Stimulated activated CD8-positive, alpha-beta memory T cell treated with anti-CD3 and anti-CD28 coated beads, Interleukin-2, amount 100 ng/mL, for 1 hour (primary cell): Measurements from ENCODE around the gene NAPG.
"Not testable (repeated sequence)": the region's sequence is repeated elsewhere in the genome, so short reads cannot be mapped to it uniquely, and the experiment has no call there.

Experiments used
- DNase-seq, 2 donors: peaks; one replicate each; pipeline ENCODE4 v3.0.0-alpha.2; 2020; ENCODE audit warnings: low read depth in 2 of 2

Gene NAPG

DNA sequence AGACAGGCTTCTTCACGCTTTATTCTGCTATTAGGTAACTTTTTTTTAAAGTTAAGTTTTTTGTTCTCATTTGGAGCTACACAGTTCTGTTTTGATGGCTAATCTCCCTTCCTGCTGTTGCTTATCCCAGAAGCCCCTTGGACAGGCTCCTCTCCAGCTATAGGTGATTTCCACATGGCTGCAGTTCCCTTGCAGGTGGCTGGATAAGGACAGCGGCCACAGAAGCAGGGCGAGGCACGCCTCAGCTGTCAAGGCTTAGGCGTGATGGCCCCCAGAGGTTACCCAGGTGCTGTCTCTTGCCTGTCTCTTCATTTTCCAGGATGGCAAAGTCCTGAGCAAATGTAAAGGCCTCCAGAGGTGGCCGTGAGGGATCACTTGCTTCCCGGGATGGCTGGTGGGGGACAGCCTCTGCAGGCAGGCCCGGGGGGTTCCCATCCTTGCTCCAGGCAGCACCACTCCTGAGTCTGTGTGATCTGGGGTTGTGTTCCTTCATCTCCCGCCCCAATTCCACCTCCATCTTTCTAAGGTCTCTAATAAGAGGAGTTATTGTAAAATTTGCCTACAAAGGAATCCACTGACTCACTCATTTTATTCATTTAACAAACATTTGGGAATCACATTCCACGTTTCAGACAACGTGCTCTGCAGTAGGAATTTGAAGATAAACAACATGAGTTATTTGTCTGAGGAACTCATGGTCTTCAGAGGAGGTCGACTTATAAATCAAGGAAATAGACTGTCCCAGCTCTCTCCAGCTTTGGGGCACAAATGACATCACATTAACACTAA is 53.4 kb downstream of the NAPG start:
- no peak for DNase-seq

DNA sequence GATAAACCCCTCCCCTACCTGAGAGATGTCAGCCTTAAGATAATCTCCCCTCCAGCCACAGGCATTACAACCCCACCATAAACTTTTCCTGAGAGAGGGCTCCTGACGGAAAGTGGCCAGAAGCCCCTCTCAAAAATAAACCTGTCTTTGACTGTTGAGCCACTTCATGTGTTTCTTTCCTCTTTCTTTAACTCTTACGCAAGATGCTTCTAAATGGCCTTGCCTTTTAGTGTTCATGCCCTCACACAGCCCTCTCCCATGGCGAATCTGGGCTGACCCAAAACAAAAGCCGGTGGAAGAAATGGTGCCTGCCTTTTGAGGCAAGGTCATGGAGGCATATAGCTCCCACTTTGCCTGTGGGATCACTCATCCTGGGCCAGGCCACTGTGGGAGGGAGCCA is 54.4 kb downstream of the NAPG start:
- no peak for DNase-seq

DNA sequence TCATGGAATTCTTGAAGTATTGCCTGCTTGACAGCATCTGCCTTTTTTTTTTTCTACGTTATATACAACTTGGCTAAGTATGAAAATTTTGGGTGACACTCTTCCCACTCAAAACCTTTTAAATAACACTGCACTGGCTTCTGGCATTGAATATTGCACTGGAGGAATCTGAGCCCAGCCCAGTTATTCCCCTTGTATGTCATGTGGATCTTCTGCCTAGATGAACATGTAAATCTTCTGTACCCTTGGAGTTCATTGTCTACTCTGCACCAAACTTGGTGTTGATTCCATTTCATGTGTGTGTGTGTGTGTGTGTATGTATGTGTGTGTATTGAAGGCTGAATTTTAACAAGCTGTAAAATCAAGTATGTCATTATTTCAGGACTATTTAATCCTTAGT is 59.4 kb downstream of the NAPG start:
- no peak for DNase-seq

DNA sequence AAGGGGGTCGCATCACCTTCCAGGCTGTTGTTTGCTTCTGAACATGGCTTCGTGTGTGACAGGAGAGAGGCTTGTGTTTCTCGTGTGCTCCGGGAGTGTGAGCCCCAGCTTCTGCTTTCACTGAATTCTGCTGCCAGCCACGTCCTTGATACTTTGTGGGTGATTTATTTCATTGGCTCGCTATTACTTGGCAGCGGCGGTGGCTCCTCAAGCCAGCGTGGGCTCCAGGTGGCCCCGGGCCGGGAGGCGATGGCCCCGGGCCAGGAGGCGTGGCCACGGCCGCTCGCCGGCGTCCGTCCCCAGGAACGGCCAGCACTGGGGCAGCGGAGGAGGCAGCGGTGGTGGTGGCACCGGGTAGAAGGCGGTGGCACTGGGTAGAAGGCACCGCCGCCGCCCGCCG is 63.1 kb downstream of the NAPG start:
- no peak for DNase-seq

DNA sequence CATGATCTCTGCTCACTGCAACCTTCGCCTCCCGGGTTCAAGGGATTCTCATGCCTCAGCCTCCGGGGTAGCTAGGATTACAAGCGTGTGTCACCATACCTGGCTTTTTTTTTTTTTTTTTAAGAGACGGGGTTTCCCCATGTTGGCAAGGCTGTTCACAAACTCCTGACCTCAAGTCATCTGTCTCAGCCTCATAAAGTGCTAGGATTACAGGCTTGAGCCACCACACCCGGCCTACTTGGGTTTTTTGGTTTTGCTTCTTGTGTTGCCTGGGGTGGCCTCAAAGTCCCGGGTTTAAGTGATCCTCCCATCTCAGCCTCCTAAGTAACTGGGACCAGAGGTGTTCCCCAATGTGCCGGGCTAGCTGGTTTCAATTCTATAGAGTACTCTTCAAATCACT is 64.6 kb downstream of the NAPG start:
- no peak for DNase-seq

DNA sequence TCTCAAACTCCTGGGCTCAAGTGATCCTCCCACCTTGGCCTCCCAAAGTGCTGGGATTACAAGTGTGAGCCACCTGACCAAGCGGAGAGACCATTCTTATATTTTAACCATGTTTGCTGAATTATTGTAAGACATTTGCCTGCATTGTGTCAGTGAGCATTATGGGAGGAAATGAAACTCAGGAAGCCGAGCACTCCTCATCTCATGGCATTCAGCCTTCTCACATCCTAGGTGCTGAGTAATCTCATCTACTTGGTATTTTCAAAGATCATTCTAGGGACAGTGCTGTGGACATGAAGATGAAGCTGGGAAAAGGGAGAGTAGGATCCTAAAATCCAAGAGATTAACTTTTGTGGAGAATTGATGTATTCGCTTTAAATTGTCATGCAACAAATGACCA is 66.1 kb downstream of the NAPG start:
- DNase-seq, result no peak

DNA sequence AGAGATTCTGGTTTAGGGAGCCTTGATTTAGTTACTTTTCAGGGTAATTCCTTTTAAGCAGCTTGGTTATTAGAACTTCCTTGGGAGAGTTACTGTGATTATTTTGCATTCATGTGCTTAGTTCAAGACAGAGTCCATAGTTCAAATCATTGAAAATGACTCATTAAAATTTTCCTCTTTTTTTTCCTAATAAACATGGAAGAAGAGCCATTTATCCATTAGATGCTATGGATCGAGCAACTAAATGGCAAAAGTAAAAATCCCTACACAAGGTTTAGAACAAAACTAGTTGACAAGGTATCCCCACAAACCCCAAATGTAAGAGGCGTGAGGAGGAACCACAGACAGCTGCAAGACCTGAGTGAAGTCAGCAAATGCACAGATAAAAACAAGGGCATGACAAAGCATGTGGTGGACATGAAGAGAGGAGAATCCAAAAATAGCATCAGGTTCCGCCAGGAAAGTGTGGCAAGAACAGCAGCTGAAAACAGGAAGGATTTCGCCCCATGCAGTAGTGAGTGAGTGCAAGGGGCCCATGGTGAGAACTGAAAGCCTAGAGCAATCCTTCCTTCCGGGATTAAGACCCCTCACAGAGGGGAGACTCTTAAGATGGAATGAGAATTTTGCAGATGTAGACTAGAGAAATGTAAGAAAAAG is 67.7 kb downstream of the NAPG start:
- not testable (repeated sequence) for DNase-seq

DNA sequence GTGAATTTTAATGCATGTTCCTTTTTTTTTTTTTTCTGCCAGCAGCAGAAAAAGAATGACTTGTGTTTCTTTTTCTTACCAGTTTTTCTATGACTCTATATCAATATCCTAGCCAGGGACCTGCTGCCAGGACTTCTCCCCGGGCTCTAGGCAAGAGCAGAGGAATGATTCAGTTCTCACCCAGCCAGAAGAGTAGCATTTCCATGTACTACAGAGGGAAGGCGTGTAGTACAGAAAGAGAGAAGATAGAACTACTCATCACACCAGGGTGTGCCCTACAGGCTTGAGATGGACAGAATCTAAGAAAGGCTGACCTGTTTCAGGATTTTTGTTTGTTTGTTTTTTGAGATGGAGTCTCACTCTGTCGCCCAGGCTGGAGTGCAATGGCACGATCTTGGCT is 70.1 kb downstream of the NAPG start:
- not testable (repeated sequence) for DNase-seq

DNA sequence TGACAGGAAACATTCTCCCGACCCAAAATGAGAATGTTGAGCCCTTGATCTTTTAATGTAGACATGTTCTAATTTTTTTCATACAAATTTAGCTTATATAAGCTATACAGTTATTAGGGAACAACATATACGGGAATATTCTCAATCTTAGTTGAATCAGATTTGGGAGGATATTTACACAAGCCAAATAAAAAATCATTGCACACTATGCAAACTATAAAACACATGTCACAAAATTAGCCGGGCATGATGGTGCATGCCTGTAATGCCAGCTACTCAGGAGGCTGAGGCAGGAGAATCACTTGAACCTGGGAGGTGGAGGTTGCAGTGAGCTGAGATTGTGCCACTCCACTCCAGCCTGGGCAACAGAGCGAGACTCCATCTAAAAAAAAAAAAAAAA is 71.9 kb downstream of the NAPG start:
- not testable (repeated sequence) for DNase-seq

DNA sequence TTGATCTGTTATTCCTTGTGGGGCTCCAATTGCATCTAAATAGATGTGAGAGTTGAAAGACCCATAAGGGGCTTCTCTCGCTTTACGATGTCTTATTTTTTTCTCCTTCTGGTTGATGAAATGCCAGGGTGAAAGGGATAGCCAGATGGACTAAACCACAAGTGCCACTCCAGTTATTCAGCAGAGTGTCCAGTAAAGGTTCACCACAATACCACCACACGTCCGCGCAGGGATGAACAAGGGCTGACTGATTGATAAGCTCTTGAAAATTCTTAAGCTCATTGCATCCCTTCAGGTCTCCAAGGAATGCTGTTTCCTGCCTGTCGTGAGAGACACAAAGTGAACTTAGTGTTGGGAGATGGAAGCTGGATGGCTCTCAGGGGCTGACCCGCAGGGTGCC is 74.9 kb downstream of the NAPG start:
- DNase-seq, result not testable (repeated sequence)
